CD14-positive monocyte (primary cell): ENCODE data around the gene TWNK. TPM values are rescaled to one million over a fixed set of nuclear protein-coding genes. Genes with fewer than 3 reads are reported as not detected.

ENCODE experiments used
- DNase-seq, 3 donors: peaks; one replicate each; pipeline ENCODE4 v3.0.0-alpha.2; 2011 to 2022
- H2AFZ ChIP-seq: 2 replicates; pipeline ENCODE4 v1.6.0; 2012; ENCODE audit warnings: mild to moderate bottlenecking, low read depth, low read length, inconsistent platforms; ENCODE audit not compliant: insufficient read depth, poor library complexity, severe bottlenecking
- H3K27ac ChIP-seq, 2 donors: 1 replicate in 1 of 2; 2 replicates in 1 of 2; pipeline ENCODE4 v1.5.1; 2012 to 2013; ENCODE audit warnings: low read length in 2 of 2, control low read depth in 1 of 2, inconsistent platforms in 1 of 2, low read depth in 1 of 2, mild to moderate bottlenecking in 1 of 2
- H3K27me3 ChIP-seq, 2 donors: one replicate each; pipeline versions ENCODE4 v1.6.0 to v1.6.1; 2011 to 2013; ENCODE audit warnings: low read length in 2 of 2; ENCODE audit not compliant: control insufficient read depth in 2 of 2, insufficient read depth in 2 of 2
- H3K36me3 ChIP-seq, 2 donors: replicated peaks in 1 of 2; 1 replicate in 1 of 2; 2 replicates in 1 of 2; pipeline versions ENCODE4 v1.5.1 to v1.6.1; 2012 to 2013; ENCODE audit warnings: low read length in 2 of 2, control low read depth in 1 of 2, inconsistent platforms in 1 of 2, mild to moderate bottlenecking in 1 of 2; ENCODE audit not compliant: insufficient read depth in 2 of 2, control insufficient read depth in 1 of 2
- H3K4me1 ChIP-seq, 2 donors: 1 replicate in 1 of 2; 2 replicates in 1 of 2; pipeline versions ENCODE4 v1.5.1 to v1.6.1; 2012 to 2013; ENCODE audit warnings: low read length in 2 of 2, control low read depth in 1 of 2, inconsistent platforms in 1 of 2, mild to moderate bottlenecking in 1 of 2, moderate library complexity in 1 of 2; ENCODE audit not compliant: insufficient read depth in 2 of 2, control insufficient read depth in 1 of 2
- H3K4me2 ChIP-seq: replicated peaks from 2 replicates; pipeline ENCODE3; 2012; ENCODE audit warnings: low read length, moderate library complexity, mild to moderate bottlenecking; ENCODE audit not compliant: poor library complexity, severe bottlenecking; ENCODE audit errors: extremely low read depth
- H3K4me3 ChIP-seq, 3 experiments: fragments of 200-600 bp in 1 of 3; sonication (generic) in 1 of 3; replicated peaks in 1 of 3; 1 replicate in 2 of 3; 2 replicates in 1 of 3; pipeline ENCODE4 v1.5.1; 2011 to 2013; ENCODE audit warnings: low read length in 3 of 3, mild to moderate bottlenecking in 3 of 3, control low read depth in 2 of 3, low read depth in 2 of 3, inconsistent platforms in 1 of 3, moderate library complexity in 1 of 3
- H3K79me2 ChIP-seq: 2 replicates; pipeline ENCODE4 v1.6.0; 2012; ENCODE audit warnings: mild to moderate bottlenecking, control low read depth, inconsistent platforms, low read length, moderate library complexity; ENCODE audit not compliant: insufficient read depth
- H3K9ac ChIP-seq: 2 replicates; pipeline ENCODE4 v1.6.0; 2017; ENCODE audit warnings: low read length, mild to moderate bottlenecking; ENCODE audit not compliant: insufficient read depth, poor library complexity, severe bottlenecking
- H3K9me3 ChIP-seq, 2 donors: replicated peaks in 1 of 2; 1 replicate in 1 of 2; 2 replicates in 1 of 2; pipeline versions ENCODE4 v1.5.1 to v1.6.1; 2012 to 2013; ENCODE audit warnings: low read length in 2 of 2, control low read depth in 1 of 2; ENCODE audit not compliant: control insufficient read depth in 1 of 2, insufficient read depth in 1 of 2
- H4K20me1 ChIP-seq: 2 replicates; pipeline ENCODE4 v1.6.0; 2012; ENCODE audit warnings: mild to moderate bottlenecking, low read length, control low read depth, moderate library complexity; ENCODE audit not compliant: insufficient read depth
- H3K27ac Mint-ChIP-seq, 7 donors: one replicate each; pipeline ENCODE4 v1.8.0; 2020; ENCODE audit warnings: mild to moderate bottlenecking in 7 of 7, mixed read lengths in 7 of 7, moderate library complexity in 6 of 7, inconsistent platforms in 2 of 7
- H3K27me3 Mint-ChIP-seq, 3 donors: one replicate each; pipeline ENCODE4 v1.8.0; 2021 to 2022; ENCODE audit warnings: low read depth in 3 of 3, mild to moderate bottlenecking in 3 of 3, mixed read lengths in 3 of 3, moderate library complexity in 3 of 3, inconsistent platforms in 1 of 3
- H3K36me3 Mint-ChIP-seq, 2 donors: one replicate each; pipeline ENCODE4 v1.8.0; 2020; ENCODE audit warnings: mixed read lengths in 2 of 2, inconsistent platforms in 1 of 2, mild to moderate bottlenecking in 1 of 2
- H3K4me1 Mint-ChIP-seq: one replicate; pipeline ENCODE4 v1.8.0; 2020; ENCODE audit warnings: mild to moderate bottlenecking, mixed read lengths
- H3K4me3 Mint-ChIP-seq, 2 donors: one replicate each; pipeline ENCODE4 v1.8.0; 2020; ENCODE audit warnings: mild to moderate bottlenecking in 2 of 2, mixed read lengths in 2 of 2, moderate library complexity in 1 of 2
- H3K9me3 Mint-ChIP-seq, 7 donors: one replicate each; pipeline ENCODE4 v1.8.0; 2020 to 2022; ENCODE audit warnings: mixed read lengths in 7 of 7, mild to moderate bottlenecking in 6 of 7, moderate library complexity in 6 of 7, inconsistent platforms in 2 of 7
- WGBS: methylation state at CpG from one replicate; pipeline ENCODE4 v1.1.5; 2013; ENCODE audit warnings: missing lambda C conversion rate; ENCODE audit not compliant: insufficient coverage; 5-methylcytosine and 5-hydroxymethylcytosine counted together
- intact Hi-C, 2 donors: fragments of 100-400 bp; cut with micrococcal nuclease; formaldehyde crosslinking; loops; one replicate each; pipeline versions ENCODE4 v1.15.0 to v1.15.1; 2023
- polyA plus RNA-seq, 3 donors: library from polyadenylated mRNA; depleted of rRNA in 1 of 3; unstranded in 2 of 3; stranded (reverse) in 1 of 3; fragments of 300-500 nt in 2 of 3; fragments of >200 nt in 1 of 3; fragmentation: Illumina TruSeq in 2 of 3; gene quantifications; 1 replicate in 2 of 3; 2 replicates in 1 of 3; pipeline ENCODE4 v1.2.3, GENCODE V29; 2012 to 2021
- TF ChIP-seq, protein P1 (sequence below): fragments of 200-600 bp; IDR thresholded peaks from one replicate; pipeline ENCODE4 v1.8.0; 2022; ENCODE audit warnings: antibody characterized with exemption, mild to moderate bottlenecking

The TWNK gene
- polyA plus RNA-seq, 3 donors = 0.31 to 1.2 (median 0.69) TPM

GRCh38 chr10:101029520-101030295, 42.4 kb downstream of the TWNK start:
- H3K27ac ChIP-seq = peak overlapping the region in 1 of 2 donors; percentile 30
- H3K27me3 ChIP-seq = no peaks in the 10 kb centered on the region
- no peak for DNase-seq
- peaks cover under 1 to 4% of the 10 kb centered on the region in 2 donors for H3K36me3 ChIP-seq
- H3K9ac ChIP-seq = no peak overlapping the region
- TF ChIP-seq, protein P1, sequence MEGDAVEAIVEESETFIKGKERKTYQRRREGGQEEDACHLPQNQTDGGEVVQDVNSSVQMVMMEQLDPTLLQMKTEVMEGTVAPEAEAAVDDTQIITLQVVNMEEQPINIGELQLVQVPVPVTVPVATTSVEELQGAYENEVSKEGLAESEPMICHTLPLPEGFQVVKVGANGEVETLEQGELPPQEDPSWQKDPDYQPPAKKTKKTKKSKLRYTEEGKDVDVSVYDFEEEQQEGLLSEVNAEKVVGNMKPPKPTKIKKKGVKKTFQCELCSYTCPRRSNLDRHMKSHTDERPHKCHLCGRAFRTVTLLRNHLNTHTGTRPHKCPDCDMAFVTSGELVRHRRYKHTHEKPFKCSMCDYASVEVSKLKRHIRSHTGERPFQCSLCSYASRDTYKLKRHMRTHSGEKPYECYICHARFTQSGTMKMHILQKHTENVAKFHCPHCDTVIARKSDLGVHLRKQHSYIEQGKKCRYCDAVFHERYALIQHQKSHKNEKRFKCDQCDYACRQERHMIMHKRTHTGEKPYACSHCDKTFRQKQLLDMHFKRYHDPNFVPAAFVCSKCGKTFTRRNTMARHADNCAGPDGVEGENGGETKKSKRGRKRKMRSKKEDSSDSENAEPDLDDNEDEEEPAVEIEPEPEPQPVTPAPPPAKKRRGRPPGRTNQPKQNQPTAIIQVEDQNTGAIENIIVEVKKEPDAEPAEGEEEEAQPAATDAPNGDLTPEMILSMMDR = no peak
- Mint-ChIP-seq H3K27me3 (peaks cover 2 to 10% (median 6%) of the 10 kb centered on the region in 3 donors), H3K4me1 (peaks cover 57% of the 10 kb centered on the region), H3K9me3 (peaks cover 0 to 1% (median 0%) of the 10 kb centered on the region in 7 donors), H3K4me3 (no peak overlapping the region), H3K36me3 (peaks cover 6 to 7% of the 10 kb centered on the region in 2 donors), H3K27ac (peak overlapping the region in 5 of 7 donors; percentile 2 to 59 (median 30))
- H2AFZ ChIP-seq = no peak overlapping the region
- intact Hi-C loops = no loop called here
- no peaks in the 10 kb centered on the region for H4K20me1 ChIP-seq
- H3K79me2 ChIP-seq = peaks cover 7% of the 10 kb centered on the region
- WGBS = 73% methylated on average over 20 of the region's 27 CpGs
- H3K4me1 ChIP-seq = peaks cover 44 to 61% of the 10 kb centered on the region in 2 donors
- H3K4me3 ChIP-seq = no peak overlapping the region
- H3K4me2 ChIP-seq = no peak overlapping the region
- no peaks in the 10 kb centered on the region for H3K9me3 ChIP-seq

GRCh38 chr10:101030496-101031127, 43.3 kb downstream of the TWNK start:
- peak overlapping the region; percentile 98 for H3K9ac ChIP-seq

More at GRCh38 chr10:101030496-101031127, 43.3 kb downstream of the TWNK start:
- Histone ChIP-seq H3K9me3 (no peaks in the 10 kb centered on the region), H3K36me3 (peaks cover 9 to 13% of the 10 kb centered on the region in 2 donors), H4K20me1 (peaks cover 9% of the 10 kb centered on the region), H3K4me2 (peak overlapping the region; percentile 98), H3K4me1 (peaks cover 44 to 61% of the 10 kb centered on the region in 2 donors), H3K79me2 (peaks cover 7% of the 10 kb centered on the region), H3K4me3 (peak overlapping the region; percentile 58 to 96 (median 66)), H2AFZ (peak overlapping the region; percentile 85), H3K27me3 (no peaks in the 10 kb centered on the region), H3K27ac (peak overlapping the region in 1 of 2 donors; percentile 100)
- 11% methylated on average over 17 of the region's 25 CpGs for WGBS
- TF ChIP-seq, protein P1 = no peak
- peak overlapping the region in 4 of 7 donors; percentile 30 to 100 (median 100) for H3K27ac Mint-ChIP-seq
- peaks cover 15 to 17% of the 10 kb centered on the region in 2 donors for H3K36me3 Mint-ChIP-seq
- peaks cover 2 to 10% (median 6%) of the 10 kb centered on the region in 3 donors for H3K27me3 Mint-ChIP-seq
- H3K9me3 Mint-ChIP-seq = peaks cover 0 to 1% (median 0%) of the 10 kb centered on the region in 7 donors
- H3K4me3 Mint-ChIP-seq = peak overlapping the region; percentile 98 to 99
- DNase-seq = no peak
- H3K4me1 Mint-ChIP-seq = peaks cover 57% of the 10 kb centered on the region
- intact Hi-C loops = no loop called here
